Upper lobe of right lung (tissue), 1 donor: Measurements from ENCODE around the gene UBE2QL1. TPM values are rescaled to one million over a fixed set of nuclear protein-coding genes. Genes with fewer than 3 reads are reported as not detected.

ENCODE experiments used
- ATAC-seq: fragments of 200-7000 bp; cut with Tn5 transposase; one replicate; pipeline ENCODE4 v1.9.1; 2020; ENCODE audit warnings: mild to moderate bottlenecking, moderate library complexity
- DNase-seq: peaks from one replicate; pipeline ENCODE4 v3.0.0-alpha.2; 2020
- H3K27ac ChIP-seq: fragments of 200-600 bp; one replicate; pipeline ENCODE4 v1.8.0; 2022
- H3K27me3 ChIP-seq: fragments of 200-600 bp; one replicate; pipeline ENCODE4 v1.8.0; 2022; ENCODE audit warnings: mild to moderate bottlenecking
- H3K36me3 ChIP-seq: fragments of 200-600 bp; one replicate; pipeline ENCODE4 v1.8.0; 2022
- H3K4me1 ChIP-seq: fragments of 200-600 bp; one replicate; pipeline ENCODE4 v1.8.0; 2022
- H3K4me3 ChIP-seq: fragments of 200-600 bp; one replicate; pipeline ENCODE4 v1.8.0; 2022; ENCODE audit warnings: mild to moderate bottlenecking
- H3K9me3 ChIP-seq: fragments of 200-600 bp; one replicate; pipeline ENCODE4 v1.8.0; 2022
- CTCF ChIP-seq: fragments of 200-600 bp; IDR thresholded peaks from one replicate; pipeline ENCODE4 v1.8.0; 2022; ENCODE audit warnings: antibody characterized with exemption
- intact Hi-C: fragments of 100-400 bp; cut with DNase I; formaldehyde crosslinking; loops from one replicate; pipeline ENCODE4 v1.11.0; 2022
- total RNA-seq: library from RNA; stranded (reverse); fragmentation: NEBNext Ultra II Directional; extraction: Animal tissue kit (Norgen Biotek cat#: 25700); gene quantifications from one replicate; pipeline ENCODE4 v1.2.1, GENCODE V29; 2021
- donor health status: DM: no; HTN: yes; CAD: no; lungs with severe emphysema.

UBE2QL1 gene
- total RNA-seq, 1 donor from 2014 or later, result not detected

- intact Hi-C loops, result no loop called here
- DNase-seq (no peak), ATAC-seq (no peak)
- no peaks in the 10 kb centered on the region for H3K36me3 ChIP-seq
- no peaks in the 10 kb centered on the region for H3K9me3 ChIP-seq
- no peak for TF ChIP-seq CTCF
- no peak overlapping the region for H3K27ac ChIP-seq
- H3K4me3 ChIP-seq, result no peak overlapping the region
- peaks cover 15% of the 10 kb centered on the region for H3K27me3 ChIP-seq
- no peaks in the 10 kb centered on the region for H3K4me1 ChIP-seq
Measured at GRCh38 chr5:6468104-6468503, 19.4 kb downstream of the UBE2QL1 start.

- H3K27ac ChIP-seq, result no peak overlapping the region
- H3K9me3 ChIP-seq, result no peaks in the 10 kb centered on the region
- DNase-seq, result no peak
- no peak for TF ChIP-seq CTCF
- H3K36me3 ChIP-seq, result no peaks in the 10 kb centered on the region
- H3K4me3 ChIP-seq, result no peak overlapping the region
- ATAC-seq, result no peak
- intact Hi-C loops, result no loop called here
- H3K27me3 ChIP-seq, result peaks cover 15% of the 10 kb centered on the region
- no peaks in the 10 kb centered on the region for H3K4me1 ChIP-seq
Measured at GRCh38 chr5:6468870-6469269, 20.2 kb downstream of the UBE2QL1 start.

- Histone ChIP-seq H3K27ac (no peak overlapping the region), H3K27me3 (peaks cover 15% of the 10 kb centered on the region), H3K4me3 (no peak overlapping the region), H3K9me3 (no peaks in the 10 kb centered on the region), H3K36me3 (no peaks in the 10 kb centered on the region), H3K4me1 (no peaks in the 10 kb centered on the region)
- no peak for DNase-seq
- TF ChIP-seq CTCF, result no peak
- intact Hi-C loops, result no loop called here
- ATAC-seq, result no peak
Measured at GRCh38 chr5:6469836-6470235, 21.2 kb downstream of the UBE2QL1 start.

GRCh38 chr5:6470672-6471071 lies 22.0 kb downstream of the UBE2QL1 start:
- ATAC-seq (no peak), DNase-seq (no peak)
- intact Hi-C loops, result no loop called here
- H3K27ac ChIP-seq, result no peak overlapping the region
- no peaks in the 10 kb centered on the region for H3K36me3 ChIP-seq
- no peaks in the 10 kb centered on the region for H3K4me1 ChIP-seq
- H3K27me3 ChIP-seq, result peaks cover 15% of the 10 kb centered on the region
- no peak for TF ChIP-seq CTCF
- no peaks in the 10 kb centered on the region for H3K9me3 ChIP-seq
- no peak overlapping the region for H3K4me3 ChIP-seq

DNA sequence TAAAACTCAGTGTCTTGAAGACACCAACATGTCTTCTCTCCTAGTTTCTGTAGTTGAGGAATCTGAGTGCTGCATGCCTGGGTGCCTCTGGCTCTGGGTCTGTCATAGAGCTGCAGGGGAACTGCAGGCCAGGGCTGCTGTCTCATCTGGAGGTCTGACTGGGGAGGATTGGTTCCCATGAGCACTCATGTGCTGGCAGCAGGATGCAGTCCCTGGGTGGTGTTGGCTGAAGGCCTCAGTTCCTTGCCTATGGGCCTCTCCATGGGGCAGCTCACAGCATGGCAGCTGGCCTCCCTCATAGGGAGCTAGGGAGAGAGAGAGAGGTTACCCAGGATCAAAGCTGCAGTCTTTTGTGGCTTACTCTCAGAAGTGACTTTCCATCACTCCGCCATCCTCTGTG lies 22.6 kb downstream of the UBE2QL1 start:
- no peaks in the 10 kb centered on the region for H3K36me3 ChIP-seq
- no peak for TF ChIP-seq CTCF
- H3K4me3 ChIP-seq, result no peak overlapping the region
- DNase-seq (no peak), ATAC-seq (no peak)
- intact Hi-C loops, result no loop called here
- peaks cover 13% of the 10 kb centered on the region for H3K27me3 ChIP-seq
- H3K27ac ChIP-seq, result no peak overlapping the region
- H3K9me3 ChIP-seq, result no peaks in the 10 kb centered on the region
- H3K4me1 ChIP-seq, result no peaks in the 10 kb centered on the region

DNA sequence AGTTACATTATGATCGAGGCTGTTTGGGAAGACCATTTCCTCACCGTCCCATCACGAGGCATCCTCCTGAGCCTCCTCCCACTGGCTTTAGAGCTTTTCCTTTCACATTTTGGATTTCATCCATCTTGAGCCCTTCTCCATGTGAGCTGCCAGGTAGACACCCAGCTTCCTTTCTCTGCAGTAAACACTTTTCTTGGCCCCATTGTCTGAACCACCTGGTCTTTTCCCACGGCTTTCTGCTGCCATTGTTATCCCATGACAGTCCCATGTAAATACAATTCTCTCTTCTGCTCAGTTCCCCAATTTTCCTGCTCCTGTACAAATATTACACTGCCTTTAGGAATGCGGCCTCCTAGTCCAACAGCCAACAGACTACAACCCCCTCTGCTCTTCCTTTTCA lies 24.1 kb downstream of the UBE2QL1 start:
- H3K9me3 ChIP-seq, result no peaks in the 10 kb centered on the region
- no peak overlapping the region for H3K4me3 ChIP-seq
- H3K27me3 ChIP-seq, result peaks cover 11% of the 10 kb centered on the region
- no peak overlapping the region for H3K27ac ChIP-seq
- H3K36me3 ChIP-seq, result no peaks in the 10 kb centered on the region
- H3K4me1 ChIP-seq, result no peaks in the 10 kb centered on the region
- DNase-seq (no peak), ATAC-seq (no peak)
- TF ChIP-seq CTCF, result no peak
- intact Hi-C loops, result no loop called here
